ENCODE measurements around the gene MRPL43. TPM values are rescaled to one million over a fixed set of nuclear protein-coding genes. Genes with fewer than 3 reads are reported as not detected.
A peak's percentile ranks its signal among the peaks of the same experiment; 100 is the strongest.

The MRPL43 gene
- total RNA-seq, 6 experiments from 2014 or later = 101 to 120 (median 115) TPM

GRCh38 chr10:100943508-100943907 lies 43.8 kb downstream of the MRPL43 start:
- H3K4me3 Mint-ChIP-seq = no peak overlapping the region
- peaks cover 27% of the 10 kb centered on the region; the same call in 1 of the 2 replicates for H3K36me3 Mint-ChIP-seq (ENCODE audit: low read depth)
- no peaks in the 10 kb centered on the region for H3K27me3 Mint-ChIP-seq (ENCODE audit: insufficient read depth)
- H3K4me1 Mint-ChIP-seq (ENCODE audit: low read depth) = peaks cover 18% of the 10 kb centered on the region
- TF ChIP-seq CTCF (IDR thresholded peaks at IDR 0.05) = no peak
- H3K9me3 Mint-ChIP-seq = no peaks in the 10 kb centered on the region
- no peak for DNase-seq
- no peak overlapping the region for H3K27ac Mint-ChIP-seq

GRCh38 chr10:100942229-100942628 lies 45.1 kb downstream of the MRPL43 start:
- Mint-ChIP-seq H3K27me3 (ENCODE audit: insufficient read depth) (no peaks in the 10 kb centered on the region), H3K27ac (no peak overlapping the region), H3K36me3 (ENCODE audit: low read depth) (peaks cover 32% of the 10 kb centered on the region; the same call in 1 of the 2 replicates), H3K4me3 (no peak overlapping the region), H3K4me1 (ENCODE audit: low read depth) (peaks cover 22% of the 10 kb centered on the region), H3K9me3 (no peaks in the 10 kb centered on the region)
- no peak for DNase-seq
- no peak for TF ChIP-seq CTCF (IDR thresholded peaks at IDR 0.05)

GRCh38 chr10:100939763-100940344 lies 47.4 kb downstream of the MRPL43 start:
- Mint-ChIP-seq H3K27me3 (ENCODE audit: insufficient read depth) (no peaks in the 10 kb centered on the region), H3K4me1 (ENCODE audit: low read depth) (peaks cover 22% of the 10 kb centered on the region), H3K4me3 (no peak overlapping the region; the same call in 1 of the 2 replicates), H3K36me3 (ENCODE audit: low read depth) (peaks cover 24% of the 10 kb centered on the region; the same call in 1 of the 2 replicates), H3K27ac (peak overlapping the region; percentile 75), H3K9me3 (no peaks in the 10 kb centered on the region)
- TF ChIP-seq CTCF (IDR thresholded peaks at IDR 0.05) = no peak
- peak; percentile 8 for DNase-seq

Small RNA genes lying within 50 kb of the gene (microRNA-seq; reads per million reads assigned to microRNA genes)
- gene MIR608 = not detected

Other genes with a start within 250 kb of the MRPL43 start
- not detected for gene PAX2, start 241.9 kb downstream of the MRPL43 start, total RNA-seq (2021; fragmentation: NEBNext Ultra II Directional; extraction: Animal tissue kit (Norgen Biotek cat#: 25700))
- gene SLF2, start 74.5 kb downstream of the MRPL43 start, total RNA-seq (2021; fragmentation: NEBNext Ultra II Directional; extraction: Animal tissue kit (Norgen Biotek cat#: 25700)) = 10 to 100 TPM; 15.8 to 23.2 (median 20.9) TPM
- 1 to 10 TPM; 1.2 to 2.2 (median 1.9) TPM for gene SEMA4G, start 18.0 kb downstream of the MRPL43 start, total RNA-seq (2021; fragmentation: NEBNext Ultra II Directional; extraction: Animal tissue kit (Norgen Biotek cat#: 25700))
- 1 to 10 TPM; 5.7 to 9.5 (median 7.0) TPM for gene TWNK, start within 50 bp of the MRPL43 start, total RNA-seq (2021; fragmentation: NEBNext Ultra II Directional; extraction: Animal tissue kit (Norgen Biotek cat#: 25700))
- gene LZTS2, start 12.3 kb upstream of the MRPL43 start, total RNA-seq (2021; fragmentation: NEBNext Ultra II Directional; extraction: Animal tissue kit (Norgen Biotek cat#: 25700)) = 10 to 100 TPM; 66.8 to 80.5 (median 74.6) TPM
- gene PDZD7, start 43.6 kb upstream of the MRPL43 start, total RNA-seq (2021; fragmentation: NEBNext Ultra II Directional; extraction: Animal tissue kit (Norgen Biotek cat#: 25700)) = 1 to 10 TPM; 1.1 to 1.9 (median 1.2) TPM
- 10 to 100 TPM; 44.1 to 57.4 (median 50.5) TPM for gene SFXN3, start 43.7 kb upstream of the MRPL43 start, total RNA-seq (2021; fragmentation: NEBNext Ultra II Directional; extraction: Animal tissue kit (Norgen Biotek cat#: 25700))
- gene KAZALD1, start 74.5 kb upstream of the MRPL43 start, total RNA-seq (2021; fragmentation: NEBNext Ultra II Directional; extraction: Animal tissue kit (Norgen Biotek cat#: 25700)) = 10 to 100 TPM; 14.5 to 21.1 (median 19.9) TPM
- gene TLX1, start 143.8 kb upstream of the MRPL43 start, total RNA-seq (2021; fragmentation: NEBNext Ultra II Directional; extraction: Animal tissue kit (Norgen Biotek cat#: 25700)) = not detected
- not detected for gene LBX1, start 242.0 kb upstream of the MRPL43 start, total RNA-seq (2021; fragmentation: NEBNext Ultra II Directional; extraction: Animal tissue kit (Norgen Biotek cat#: 25700))

All from HFFc6 (cell line).